Hepatocyte (in vitro differentiated cells): ENCODE measurements around the gene PCGF2. TPM values are rescaled to one million over a fixed set of nuclear protein-coding genes. Genes with fewer than 3 reads are reported as not detected.

ENCODE experiments used
- DNase-seq: peaks from one replicate; pipeline ENCODE4 v3.0.0-alpha.2; 2016; ENCODE audit warnings: low spot score
- H2AFZ ChIP-seq: fragments of 200-600 bp; sonication (generic); 2 replicates; pipeline ENCODE4 v1.6.0; 2016; ENCODE audit warnings: antibody characterized with exemption, mild to moderate bottlenecking
- H3K27ac ChIP-seq: fragments of 200-600 bp; sonication (generic); 2 replicates; pipeline ENCODE4 v1.5.1; 2016; ENCODE audit warnings: mild to moderate bottlenecking
- H3K27me3 ChIP-seq: fragments of 200-600 bp; sonication (generic); 2 replicates; pipeline ENCODE4 v1.6.1; 2016
- H3K36me3 ChIP-seq: fragments of 200-600 bp; sonication (generic); replicated peaks from 2 replicates; pipeline ENCODE4 v1.5.1; 2016; ENCODE audit warnings: low read depth; ENCODE audit not compliant: insufficient read depth
- H3K4me1 ChIP-seq: fragments of 200-600 bp; sonication (generic); 2 replicates; pipeline ENCODE4 v1.5.1; 2016; ENCODE audit warnings: mild to moderate bottlenecking, moderate library complexity; ENCODE audit not compliant: insufficient read depth
- H3K4me2 ChIP-seq: fragments of 200-600 bp; sonication (generic); 2 replicates; pipeline ENCODE4 v1.6.0; 2016
- H3K4me3 ChIP-seq: fragments of 200-600 bp; sonication (generic); 2 replicates; pipeline ENCODE4 v1.5.1; 2016; ENCODE audit warnings: mild to moderate bottlenecking
- H3K79me2 ChIP-seq: fragments of 200-600 bp; sonication (generic); 2 replicates; pipeline ENCODE4 v1.6.0; 2017; ENCODE audit warnings: mild to moderate bottlenecking
- H3K9me2 ChIP-seq: fragments of 200-600 bp; sonication (generic); replicated peaks from 2 replicates; pipeline ENCODE4 v1.6.0; 2017; ENCODE audit warnings: mild to moderate bottlenecking; ENCODE audit not compliant: insufficient read depth
- H3K9me3 ChIP-seq: fragments of 200-600 bp; sonication (generic); 2 replicates; pipeline ENCODE4 v1.5.1; 2016; ENCODE audit warnings: low read depth, mild to moderate bottlenecking
- H4K20me1 ChIP-seq: fragments of 200-600 bp; sonication (generic); 2 replicates; pipeline ENCODE4 v1.6.0; 2016; ENCODE audit warnings: mild to moderate bottlenecking; ENCODE audit not compliant: insufficient read depth, poor library complexity, severe bottlenecking
- CTCF ChIP-seq: fragments of 200-600 bp; sonication (generic); IDR thresholded peaks from 2 replicates; pipeline ENCODE4 v1.5.1; 2016; ENCODE audit warnings: antibody characterized with exemption, mild to moderate bottlenecking; ENCODE audit not compliant: poor library complexity
- EZH2 ChIP-seq: fragments of 200-600 bp; sonication (generic); IDR thresholded peaks from 2 replicates; pipeline ENCODE4 v1.6.1; 2016; ENCODE audit warnings: antibody characterized with exemption, mild to moderate bottlenecking, borderline replicate concordance
- EZH2phosphoT487 ChIP-seq: fragments of 200-600 bp; sonication (generic); IDR thresholded peaks from one replicate; pipeline ENCODE4 v1.6.1; 2018; ENCODE audit warnings: antibody characterized with exemption, mild to moderate bottlenecking, low read depth, moderate library complexity; ENCODE audit not compliant: unreplicated experiment, severe bottlenecking
- WGBS: methylation state at CpG from one replicate; pipeline ENCODE4 v1.1.6; 2016; ENCODE audit warnings: low lambda C conversion rate; ENCODE audit errors: missing lambda C conversion rate; 5-methylcytosine and 5-hydroxymethylcytosine counted together
- polyA plus RNA-seq: library from polyadenylated mRNA; unstranded; fragments of >200 nt; fragmentation: Nextera tagmentation; extraction: Ambion mirVana; gene quantifications from 2 replicates; pipeline ENCODE4 v1.2.1, GENCODE V29; 2016
- total RNA-seq: library from RNA; depleted of rRNA; stranded (reverse); fragments of >200 nt; gene quantifications from 2 replicates; pipeline ENCODE4 v1.2.3, GENCODE V29; 2014

Gene PCGF2
- total and polyA plus RNA-seq, 2 experiments from 2014 or later = 8.7 to 13.0 TPM

- no peaks in the 10 kb centered on the region for H3K9me3 ChIP-seq
- no peaks in the 10 kb centered on the region for H3K79me2 ChIP-seq
- H4K20me1 ChIP-seq = no peaks in the 10 kb centered on the region
- TF ChIP-seq EZH2phosphoT487 (no peak), EZH2 (no peak), CTCF (no peak)
- H3K4me2 ChIP-seq = no peak overlapping the region
- H3K36me3 ChIP-seq = no peaks in the 10 kb centered on the region
- no peak overlapping the region for H3K27ac ChIP-seq
- no peaks in the 10 kb centered on the region for H3K9me2 ChIP-seq
- H3K27me3 ChIP-seq = no peaks in the 10 kb centered on the region
- WGBS = 91% methylated on average over 16 of the region's 16 CpGs
- no peak for DNase-seq
- H3K4me1 ChIP-seq = peaks cover 6% of the 10 kb centered on the region
- no peak overlapping the region for H3K4me3 ChIP-seq
- H2AFZ ChIP-seq = no peak overlapping the region
These were observed 23.7 kb downstream of the PCGF2 start for GRCh38 chr17:38724337-38724988.

GRCh38 chr17:38721802-38722201, 26.3 kb downstream of the PCGF2 start:
- no peak for DNase-seq
- Histone ChIP-seq H3K27ac (no peak overlapping the region), H3K9me3 (no peaks in the 10 kb centered on the region), H2AFZ (no peak overlapping the region), H3K79me2 (no peaks in the 10 kb centered on the region), H4K20me1 (no peaks in the 10 kb centered on the region), H3K27me3 (no peaks in the 10 kb centered on the region), H3K36me3 (no peaks in the 10 kb centered on the region), H3K9me2 (no peaks in the 10 kb centered on the region), H3K4me1 (peaks cover 10% of the 10 kb centered on the region), H3K4me2 (no peak overlapping the region), H3K4me3 (no peak overlapping the region)
- no CpG with 5 or more reads among the region's 16 CpGs for WGBS
- TF ChIP-seq EZH2 = no peak
- no peak for TF ChIP-seq EZH2phosphoT487
- no peak for TF ChIP-seq CTCF

- WGBS = 92% methylated on average over 6 of the region's 6 CpGs
- H3K36me3 ChIP-seq = no peaks in the 10 kb centered on the region
- H3K4me1 ChIP-seq = peaks cover 10% of the 10 kb centered on the region
- H3K4me2 ChIP-seq = no peak overlapping the region
- H2AFZ ChIP-seq = no peak overlapping the region
- no peaks in the 10 kb centered on the region for H3K27me3 ChIP-seq
- H3K27ac ChIP-seq = no peak overlapping the region
- no peaks in the 10 kb centered on the region for H3K79me2 ChIP-seq
- DNase-seq = no peak
- H3K9me2 ChIP-seq = no peaks in the 10 kb centered on the region
- no peak for TF ChIP-seq EZH2phosphoT487
- no peak for TF ChIP-seq EZH2
- TF ChIP-seq CTCF = no peak
- H4K20me1 ChIP-seq = no peaks in the 10 kb centered on the region
- H3K4me3 ChIP-seq = no peak overlapping the region
- no peaks in the 10 kb centered on the region for H3K9me3 ChIP-seq
These were observed 27.2 kb downstream of the PCGF2 start for GRCh38 chr17:38720941-38721340.
